ENCODE data around the gene EIF4G1.

Gene EIF4G1

DNA sequence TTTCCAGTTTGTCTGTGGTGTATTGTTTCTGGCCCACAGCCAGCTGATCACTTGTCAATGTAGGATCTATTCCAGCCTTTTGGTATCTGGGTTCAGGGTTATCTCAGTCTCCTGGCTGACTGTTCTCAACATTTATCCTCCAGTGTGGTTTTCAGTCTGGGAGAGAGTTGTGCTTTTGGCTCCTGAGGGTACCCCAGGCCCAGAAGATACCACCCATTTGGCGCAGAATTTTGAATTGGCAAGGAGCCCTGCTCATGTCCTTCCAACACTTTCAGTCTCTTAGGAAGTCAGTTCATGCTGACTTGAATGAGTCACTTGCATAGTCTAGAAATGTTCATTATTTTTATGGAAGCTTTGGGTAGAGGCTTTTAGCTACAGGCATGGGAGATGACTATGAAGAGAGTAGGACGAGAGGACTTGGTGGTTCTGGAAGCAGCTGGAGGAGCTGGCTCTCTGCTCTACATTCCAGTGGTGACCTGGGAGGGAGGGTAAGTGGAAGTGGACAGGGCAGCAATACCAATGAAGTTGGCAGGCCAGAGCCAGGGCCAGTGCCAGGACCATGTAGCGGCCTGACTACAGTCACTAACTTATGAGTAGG, 54.3 kb downstream of the EIF4G1 start:
- no peak overlapping the region for H3K4me3 ChIP-seq (ENCODE audit: low read length)
- H3K36me3 ChIP-seq (ENCODE audit: control insufficient read depth, insufficient read depth, low read length) = peaks cover 6% of the 10 kb centered on the region
- no peak overlapping the region for H3K9ac ChIP-seq (ENCODE audit: low read length)
- peaks cover 4% of the 10 kb centered on the region for H3K27me3 ChIP-seq (ENCODE audit: control insufficient read depth, insufficient read depth, low read length)
- peaks cover 25% of the 10 kb centered on the region for H3K4me1 ChIP-seq (ENCODE audit: control insufficient read depth, insufficient read depth, low read length)
- H3K9me3 ChIP-seq (ENCODE audit: control insufficient read depth, low read length) = no peaks in the 10 kb centered on the region

DNA sequence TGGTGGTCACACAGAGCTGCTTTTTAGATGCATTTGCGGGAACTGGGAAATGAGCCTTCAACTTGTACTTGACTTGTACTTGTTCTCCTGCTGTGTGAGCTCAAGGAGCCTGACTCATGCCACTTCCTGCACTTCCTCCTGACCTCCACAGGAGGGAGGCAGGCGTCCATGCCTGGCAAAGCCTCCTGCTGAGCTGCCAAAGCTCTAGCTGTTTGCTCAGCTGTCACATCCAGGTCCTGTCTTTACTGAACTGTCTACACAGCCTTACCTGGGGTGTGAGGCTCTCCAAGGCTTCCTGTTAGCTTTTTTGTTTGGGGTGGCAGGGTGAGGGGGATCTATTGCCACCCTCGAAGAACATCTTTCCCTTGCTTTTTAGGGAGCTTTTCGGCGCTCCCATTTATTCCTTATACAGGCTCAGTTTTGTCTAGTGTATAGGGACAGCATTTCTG, 57.2 kb downstream of the EIF4G1 start:
- Histone ChIP-seq H3K4me3 (ENCODE audit: low read length) (no peak overlapping the region), H3K4me1 (ENCODE audit: control insufficient read depth, insufficient read depth, low read length) (peaks cover 13% of the 10 kb centered on the region), H3K9ac (ENCODE audit: low read length) (no peak overlapping the region), H3K36me3 (ENCODE audit: control insufficient read depth, insufficient read depth, low read length) (peaks cover 6% of the 10 kb centered on the region), H3K27me3 (ENCODE audit: control insufficient read depth, insufficient read depth, low read length) (peaks cover 14% of the 10 kb centered on the region), H3K9me3 (ENCODE audit: control insufficient read depth, low read length) (no peaks in the 10 kb centered on the region)

DNA sequence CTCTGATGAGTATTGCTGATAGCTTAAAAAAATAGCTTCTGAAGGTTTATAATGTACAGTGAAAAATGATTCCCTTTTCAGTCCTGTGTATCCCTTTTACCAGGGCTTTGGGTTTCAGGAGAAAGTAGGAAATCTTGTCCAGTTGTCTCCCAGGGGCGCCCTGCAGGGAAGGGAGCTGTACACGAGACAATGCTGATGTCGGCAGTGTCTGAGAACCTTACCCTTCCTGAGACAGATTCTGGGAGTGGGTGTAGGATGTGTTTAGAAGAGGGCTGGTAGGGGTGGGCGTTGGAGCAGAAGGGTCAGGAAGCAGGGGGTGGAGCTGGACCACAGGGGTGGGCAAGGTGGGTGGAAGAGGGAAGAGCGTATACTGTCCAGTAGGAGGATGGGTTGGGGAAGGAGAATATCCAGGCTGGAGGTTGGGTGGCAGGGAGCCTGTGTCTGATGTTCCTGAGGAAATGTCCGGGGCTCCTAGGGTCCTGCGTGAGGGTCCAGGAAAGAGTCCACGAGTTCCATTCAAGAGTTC, 58.0 kb downstream of the EIF4G1 start:
- H3K9ac ChIP-seq (ENCODE audit: low read length) = no peak overlapping the region
- H3K9me3 ChIP-seq (ENCODE audit: control insufficient read depth, low read length) = no peaks in the 10 kb centered on the region

GRCh38 chr3:184372911-184373310, 58.5 kb downstream of the EIF4G1 start:
- Histone ChIP-seq H3K4me3 (ENCODE audit: low read length) (no peak overlapping the region), H3K27me3 (ENCODE audit: control insufficient read depth, insufficient read depth, low read length) (peaks cover 23% of the 10 kb centered on the region)

More for the DNA sequence above, 58.0 kb downstream of the EIF4G1 start:
- Histone ChIP-seq H3K36me3 (ENCODE audit: control insufficient read depth, insufficient read depth, low read length) (peaks cover 6% of the 10 kb centered on the region), H3K4me3 (ENCODE audit: low read length) (no peak overlapping the region), H3K27me3 (ENCODE audit: control insufficient read depth, insufficient read depth, low read length) (peaks cover 17% of the 10 kb centered on the region), H3K4me1 (ENCODE audit: control insufficient read depth, insufficient read depth, low read length) (peaks cover 10% of the 10 kb centered on the region)

DNA sequence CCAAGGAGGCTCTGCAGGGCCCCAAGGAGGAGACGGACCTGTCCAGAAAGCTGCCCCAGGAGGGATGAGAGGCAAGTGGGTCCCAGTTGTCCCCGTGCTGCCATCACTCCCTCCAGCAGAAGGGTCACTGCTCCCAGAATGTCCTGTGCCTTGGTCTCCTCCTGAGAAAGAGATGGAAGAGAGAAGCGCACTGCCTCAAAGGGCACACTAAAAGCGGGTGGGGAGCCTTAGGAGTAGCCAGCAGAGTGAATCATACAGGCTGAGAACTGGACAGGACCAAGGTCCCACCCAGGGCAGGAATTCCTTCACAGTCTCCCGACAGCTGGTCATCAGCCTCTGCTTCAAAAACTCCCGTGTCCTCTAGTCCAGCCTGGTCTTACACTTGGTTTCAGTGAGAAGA, 59.0 kb downstream of the EIF4G1 start:
- no peak overlapping the region for H3K4me3 ChIP-seq (ENCODE audit: low read length)
- peaks cover 28% of the 10 kb centered on the region for H3K27me3 ChIP-seq (ENCODE audit: control insufficient read depth, insufficient read depth, low read length)
- peaks cover 18% of the 10 kb centered on the region for H3K4me1 ChIP-seq (ENCODE audit: control insufficient read depth, insufficient read depth, low read length)
- H3K9ac ChIP-seq (ENCODE audit: low read length) = no peak overlapping the region
- no peaks in the 10 kb centered on the region for H3K9me3 ChIP-seq (ENCODE audit: control insufficient read depth, low read length)
- H3K36me3 ChIP-seq (ENCODE audit: control insufficient read depth, insufficient read depth, low read length) = peaks cover 6% of the 10 kb centered on the region

More at GRCh38 chr3:184372911-184373310, 58.5 kb downstream of the EIF4G1 start:
- Histone ChIP-seq H3K4me1 (ENCODE audit: control insufficient read depth, insufficient read depth, low read length) (peaks cover 15% of the 10 kb centered on the region), H3K9ac (ENCODE audit: low read length) (no peak overlapping the region), H3K9me3 (ENCODE audit: control insufficient read depth, low read length) (no peaks in the 10 kb centered on the region), H3K36me3 (ENCODE audit: control insufficient read depth, insufficient read depth, low read length) (peaks cover 6% of the 10 kb centered on the region)

- Histone ChIP-seq H3K9ac (ENCODE audit: low read length) (no peak overlapping the region), H3K36me3 (ENCODE audit: control insufficient read depth, insufficient read depth, low read length) (no peaks in the 10 kb centered on the region), H3K9me3 (ENCODE audit: control insufficient read depth, low read length) (no peaks in the 10 kb centered on the region), H3K4me1 (ENCODE audit: control insufficient read depth, insufficient read depth, low read length) (peaks cover 26% of the 10 kb centered on the region), H3K4me3 (ENCODE audit: low read length) (no peak overlapping the region), H3K27me3 (ENCODE audit: control insufficient read depth, insufficient read depth, low read length) (peaks cover 43% of the 10 kb centered on the region)
Observed at GRCh38 chr3:184375747-184376461, 61.5 kb downstream of the EIF4G1 start.

- Histone ChIP-seq H3K9me3 (ENCODE audit: control insufficient read depth, low read length) (no peaks in the 10 kb centered on the region), H3K27me3 (ENCODE audit: control insufficient read depth, insufficient read depth, low read length) (peaks cover 57% of the 10 kb centered on the region), H3K4me3 (ENCODE audit: low read length) (no peak overlapping the region), H3K36me3 (ENCODE audit: control insufficient read depth, insufficient read depth, low read length) (no peaks in the 10 kb centered on the region), H3K9ac (ENCODE audit: low read length) (no peak overlapping the region), H3K4me1 (ENCODE audit: control insufficient read depth, insufficient read depth, low read length) (peaks cover 24% of the 10 kb centered on the region)
Observed at GRCh38 chr3:184377374-184377773, 63.0 kb downstream of the EIF4G1 start.

GRCh38 chr3:184377882-184378445, 63.6 kb downstream of the EIF4G1 start, which contains the start of gene THPO:
Gene THPO (minus strand): TSS chr3:184378207. CDS start chr3:184376259, 1,948 bp downstream.
- H3K27me3 ChIP-seq (ENCODE audit: control insufficient read depth, insufficient read depth, low read length) = peaks cover 59% of the 10 kb centered on the region
- no peak within 1 kb of the TSS for H3K4me3 ChIP-seq (ENCODE audit: low read length)
- no peaks in the 10 kb centered on the region for H3K9me3 ChIP-seq (ENCODE audit: control insufficient read depth, low read length)
- peaks cover 24% of the 10 kb centered on the region for H3K4me1 ChIP-seq (ENCODE audit: control insufficient read depth, insufficient read depth, low read length)
- H3K36me3 ChIP-seq (ENCODE audit: control insufficient read depth, insufficient read depth, low read length) = no peaks in the 10 kb centered on the region
- no peak within 1 kb of the TSS for H3K9ac ChIP-seq (ENCODE audit: low read length)

DNA sequence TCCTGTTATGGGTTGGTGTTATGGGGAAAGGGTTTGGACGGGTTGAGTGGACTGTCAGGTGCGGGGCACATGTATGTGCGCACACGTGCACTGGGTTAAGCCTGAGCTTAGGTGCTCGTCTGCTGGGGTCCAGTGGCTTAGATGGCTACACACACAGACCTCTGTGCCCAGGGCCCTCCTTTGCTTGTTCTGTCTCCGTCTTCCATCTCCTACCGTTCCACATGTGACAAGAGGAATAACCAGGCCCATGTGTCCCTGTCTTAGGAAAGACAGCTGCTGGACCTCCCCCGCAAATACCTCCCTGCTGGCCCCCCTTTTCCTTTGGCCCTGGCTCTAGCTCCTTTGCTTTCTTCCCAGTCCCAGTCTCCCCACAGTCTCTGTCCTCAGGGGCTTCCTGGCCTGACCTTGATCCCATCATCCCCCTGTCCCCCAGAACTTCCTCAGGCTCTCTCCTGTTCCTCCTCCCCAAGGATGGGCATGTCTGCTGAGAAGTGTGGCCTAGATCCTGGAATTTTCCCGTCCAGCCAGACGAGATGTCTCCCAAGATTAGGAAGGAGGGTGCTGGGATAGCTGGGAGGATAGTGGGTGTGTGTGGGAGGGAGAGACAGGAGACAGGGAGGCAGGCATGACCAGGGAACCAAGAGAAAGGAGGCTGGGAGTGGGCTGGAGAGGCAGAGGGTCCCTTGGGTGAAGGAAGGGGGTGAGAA, 64.4 kb downstream of the EIF4G1 start:
- Histone ChIP-seq H3K9me3 (ENCODE audit: control insufficient read depth, low read length) (no peaks in the 10 kb centered on the region), H3K9ac (ENCODE audit: low read length) (no peak overlapping the region), H3K27me3 (ENCODE audit: control insufficient read depth, insufficient read depth, low read length) (peaks cover 59% of the 10 kb centered on the region), H3K4me3 (ENCODE audit: low read length) (no peak overlapping the region), H3K4me1 (ENCODE audit: control insufficient read depth, insufficient read depth, low read length) (peaks cover 24% of the 10 kb centered on the region), H3K36me3 (ENCODE audit: control insufficient read depth, insufficient read depth, low read length) (no peaks in the 10 kb centered on the region)

DNA sequence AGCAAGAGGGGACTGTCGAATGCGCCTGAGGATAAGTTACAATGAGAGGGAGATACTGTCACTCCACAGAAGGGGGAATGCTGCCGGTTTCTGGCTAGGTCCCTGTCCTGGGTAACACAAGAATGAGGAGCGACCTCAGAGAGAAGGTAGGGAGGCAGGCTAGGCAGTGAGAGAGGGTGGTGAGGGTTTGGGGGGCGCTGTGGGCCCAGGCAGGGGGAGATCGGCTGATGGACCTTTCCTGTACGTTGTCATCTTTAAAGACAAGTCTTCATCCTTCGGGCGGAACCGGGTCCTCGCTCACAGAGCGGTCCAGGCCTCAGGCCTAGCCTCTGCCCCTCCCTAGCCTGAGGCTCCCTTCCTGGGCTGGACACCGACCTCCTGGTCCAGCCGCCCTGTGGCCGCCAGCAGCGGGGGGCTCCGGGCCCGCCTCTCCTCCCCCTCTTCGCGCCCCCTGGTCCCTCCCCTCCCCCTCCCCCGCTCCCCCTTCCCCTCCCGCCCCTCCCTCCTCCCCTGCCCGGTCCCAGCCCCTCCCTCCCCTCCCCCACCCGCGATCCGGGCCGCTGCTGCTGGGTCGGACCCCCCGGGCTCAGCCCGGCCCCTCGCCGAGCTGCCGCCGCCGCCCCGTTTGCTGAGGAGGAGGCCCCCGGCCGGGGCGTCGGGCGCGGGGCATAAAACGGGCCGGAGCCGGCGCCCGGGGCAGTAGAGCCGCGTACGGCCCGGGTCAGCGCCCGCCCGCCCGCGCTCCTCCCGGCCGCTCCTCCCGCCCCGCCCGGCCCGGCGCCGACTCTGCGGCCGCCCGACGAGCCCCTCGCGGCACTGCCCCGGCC, 65.2 kb downstream of the EIF4G1 start, which contains the start of gene CHRD:
CHRD (plus strand) TSS at position 697 of the 827 bp plus-strand sequence. CDS start 265 bp downstream, outside the sequence.
- peaks cover 59% of the 10 kb centered on the region for H3K27me3 ChIP-seq (ENCODE audit: control insufficient read depth, insufficient read depth, low read length)
- H3K4me3 ChIP-seq (ENCODE audit: low read length) = peak within 1 kb of the TSS; percentile 2
- peaks cover 24% of the 10 kb centered on the region for H3K4me1 ChIP-seq (ENCODE audit: control insufficient read depth, insufficient read depth, low read length)
- H3K36me3 ChIP-seq (ENCODE audit: control insufficient read depth, insufficient read depth, low read length) = no peaks in the 10 kb centered on the region
- peak within 1 kb of the TSS; percentile 7 for H3K9ac ChIP-seq (ENCODE audit: low read length)
- no peaks in the 10 kb centered on the region for H3K9me3 ChIP-seq (ENCODE audit: control insufficient read depth, low read length)

- H3K27me3 ChIP-seq (ENCODE audit: control insufficient read depth, insufficient read depth, low read length) = peaks cover 56% of the 10 kb centered on the region
- no peaks in the 10 kb centered on the region for H3K36me3 ChIP-seq (ENCODE audit: control insufficient read depth, insufficient read depth, low read length)
- H3K4me3 ChIP-seq (ENCODE audit: low read length) = no peak overlapping the region
- no peaks in the 10 kb centered on the region for H3K9me3 ChIP-seq (ENCODE audit: control insufficient read depth, low read length)
- H3K4me1 ChIP-seq (ENCODE audit: control insufficient read depth, insufficient read depth, low read length) = peaks cover 24% of the 10 kb centered on the region
- H3K9ac ChIP-seq (ENCODE audit: low read length) = no peak overlapping the region
Observed at GRCh38 chr3:184380185-184380626, 65.8 kb downstream of the EIF4G1 start.
